NB4 (cell line): ENCODE data around the gene ABCG1.

Source experiments
- DNase-seq: peaks from one replicate; pipeline ENCODE4 v3.0.0; 2010; ENCODE audit warnings: low read depth
- H3K4me3 ChIP-seq: one replicate; pipeline ENCODE4 v1.5.1; 2011; ENCODE audit warnings: mild to moderate bottlenecking, low read depth, low read length, moderate library complexity
- MYC ChIP-seq: IDR thresholded peaks from 2 replicates; pipeline ENCODE4 v1.6.1; 2011; ENCODE audit warnings: low read depth, low read length
- POLR2A ChIP-seq: IDR thresholded peaks from 2 replicates; pipeline ENCODE4 v1.6.1; 2011; ENCODE audit warnings: mild to moderate bottlenecking; ENCODE audit not compliant: insufficient read length; ENCODE audit errors: extremely low read depth
- TF ChIP-seq, protein P1 (sequence below): IDR thresholded peaks from 2 replicates; pipeline ENCODE4 v1.6.1; 2011; ENCODE audit warnings: low read depth, low read length
- TF ChIP-seq, protein P2 (sequence below): IDR thresholded peaks from one replicate; pipeline ENCODE4 v1.5.1; 2012; ENCODE audit warnings: low read depth, low read length

ABCG1 gene

DNA sequence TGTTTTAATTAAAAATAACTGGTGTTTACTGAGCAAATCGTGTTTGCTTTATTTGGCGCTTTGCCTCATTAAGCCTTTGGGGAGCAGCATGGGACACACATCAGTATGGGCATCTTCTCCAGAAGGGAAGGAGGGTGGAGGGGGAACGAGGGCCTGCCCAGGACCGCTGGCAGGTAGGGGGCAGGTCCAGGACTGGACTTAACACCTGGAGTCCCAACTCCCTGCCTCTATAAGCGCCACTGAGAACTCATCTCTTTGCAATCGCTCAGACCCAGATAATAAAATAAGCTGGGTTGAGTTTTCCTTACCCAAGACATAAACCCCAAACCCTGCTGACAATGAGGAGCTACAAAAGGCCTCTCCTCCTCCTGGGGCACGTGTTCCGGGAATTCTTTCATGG, 15.1 kb downstream of the ABCG1 start:
- DNase-seq, result no peak
- no peak overlapping the region for H3K4me3 ChIP-seq
- TF ChIP-seq, protein P1, sequence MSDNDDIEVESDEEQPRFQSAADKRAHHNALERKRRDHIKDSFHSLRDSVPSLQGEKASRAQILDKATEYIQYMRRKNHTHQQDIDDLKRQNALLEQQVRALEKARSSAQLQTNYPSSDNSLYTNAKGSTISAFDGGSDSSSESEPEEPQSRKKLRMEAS, result no peak
- TF ChIP-seq POLR2A, result no peak
- TF ChIP-seq, protein P2, sequence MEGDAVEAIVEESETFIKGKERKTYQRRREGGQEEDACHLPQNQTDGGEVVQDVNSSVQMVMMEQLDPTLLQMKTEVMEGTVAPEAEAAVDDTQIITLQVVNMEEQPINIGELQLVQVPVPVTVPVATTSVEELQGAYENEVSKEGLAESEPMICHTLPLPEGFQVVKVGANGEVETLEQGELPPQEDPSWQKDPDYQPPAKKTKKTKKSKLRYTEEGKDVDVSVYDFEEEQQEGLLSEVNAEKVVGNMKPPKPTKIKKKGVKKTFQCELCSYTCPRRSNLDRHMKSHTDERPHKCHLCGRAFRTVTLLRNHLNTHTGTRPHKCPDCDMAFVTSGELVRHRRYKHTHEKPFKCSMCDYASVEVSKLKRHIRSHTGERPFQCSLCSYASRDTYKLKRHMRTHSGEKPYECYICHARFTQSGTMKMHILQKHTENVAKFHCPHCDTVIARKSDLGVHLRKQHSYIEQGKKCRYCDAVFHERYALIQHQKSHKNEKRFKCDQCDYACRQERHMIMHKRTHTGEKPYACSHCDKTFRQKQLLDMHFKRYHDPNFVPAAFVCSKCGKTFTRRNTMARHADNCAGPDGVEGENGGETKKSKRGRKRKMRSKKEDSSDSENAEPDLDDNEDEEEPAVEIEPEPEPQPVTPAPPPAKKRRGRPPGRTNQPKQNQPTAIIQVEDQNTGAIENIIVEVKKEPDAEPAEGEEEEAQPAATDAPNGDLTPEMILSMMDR, result no peak
- TF ChIP-seq MYC, result no peak

DNA sequence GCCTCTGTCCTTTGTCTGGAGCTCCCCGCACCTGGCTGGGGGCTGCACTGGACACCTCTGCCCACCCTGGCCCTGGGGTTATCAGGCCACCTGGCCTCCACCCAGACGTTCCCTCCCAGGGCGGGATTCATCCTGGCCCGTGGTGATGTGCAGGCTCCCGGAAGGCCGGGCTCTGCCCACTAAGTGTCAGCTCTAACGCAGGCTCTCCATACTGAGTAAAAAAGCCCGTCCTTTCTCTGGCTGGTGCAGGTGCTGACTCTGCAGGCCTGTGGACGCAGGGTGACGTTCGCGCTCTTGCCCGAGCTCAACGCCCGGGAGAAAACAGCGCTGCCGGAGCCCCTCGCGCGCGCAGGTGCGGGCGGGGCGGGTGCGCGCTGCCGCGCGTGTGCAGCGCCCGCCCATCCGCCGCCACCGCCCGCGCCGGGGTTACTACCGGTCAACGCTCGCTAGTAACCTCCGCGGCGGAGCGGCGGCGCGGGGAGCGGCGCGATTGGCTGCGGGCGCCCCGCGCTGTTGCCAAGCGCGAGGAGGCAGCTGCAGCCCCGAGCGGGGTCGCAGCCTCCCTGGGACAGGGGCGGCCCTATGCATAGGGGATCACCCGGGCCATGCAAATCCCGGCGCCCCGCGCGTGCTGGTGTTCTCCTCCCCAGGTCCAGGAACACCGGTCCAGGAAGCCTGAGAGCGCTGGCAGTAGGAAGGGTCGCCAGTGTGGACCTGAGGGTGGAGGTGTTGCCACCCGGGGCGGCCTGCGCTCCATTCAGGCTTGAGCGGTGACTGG, 15.7 kb downstream of the ABCG1 start:
- peak overlapping the region; percentile 16 for H3K4me3 ChIP-seq
- peak; percentile 57 for TF ChIP-seq POLR2A
- TF ChIP-seq, protein P2, result no peak
- DNase-seq, result peak; percentile 72

DNA sequence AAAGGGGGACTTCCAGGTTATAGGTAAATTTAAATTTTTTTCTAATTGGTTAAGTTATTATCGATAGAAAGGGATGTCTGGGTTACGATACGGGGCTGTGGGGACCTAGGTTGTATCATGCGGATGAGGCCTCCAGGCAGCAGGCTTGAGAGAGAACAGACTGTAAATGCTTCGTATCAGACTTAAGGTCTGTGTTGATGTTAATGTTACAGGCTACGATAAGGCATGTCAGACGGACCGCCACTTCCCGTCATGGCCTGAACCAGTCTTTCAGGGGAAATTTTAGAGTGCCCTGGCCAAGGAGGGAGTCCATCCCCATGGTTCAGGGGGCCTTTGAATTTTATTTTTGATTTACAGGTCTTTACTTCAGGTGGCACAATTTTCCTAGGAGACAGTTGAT, 16.7 kb downstream of the ABCG1 start:
- no peak overlapping the region for H3K4me3 ChIP-seq
- no peak for DNase-seq
- TF ChIP-seq, protein P2, result no peak
- TF ChIP-seq POLR2A (no peak), MYC (no peak)
- TF ChIP-seq, protein P1, result no peak

DNA sequence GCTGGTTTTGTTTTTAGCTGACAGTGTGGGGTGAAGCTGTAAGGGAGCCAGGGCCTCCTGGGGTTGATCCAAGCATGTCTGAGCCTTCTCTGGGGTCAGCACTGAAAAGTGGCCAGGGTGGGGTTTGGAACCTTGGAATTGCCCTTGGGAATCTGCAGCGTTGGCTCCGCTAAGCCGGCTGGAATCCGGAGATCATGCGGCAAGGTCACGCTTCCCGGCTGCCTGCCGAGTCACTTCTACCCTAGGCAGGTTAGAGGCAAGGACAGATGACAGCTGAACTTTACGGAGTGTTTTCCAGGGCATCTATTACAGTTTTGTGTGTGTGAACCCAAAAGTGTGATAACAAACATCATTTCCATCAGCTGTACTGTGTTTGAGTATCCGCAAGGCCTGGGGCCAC, 17.1 kb downstream of the ABCG1 start:
- TF ChIP-seq POLR2A (no peak), MYC (no peak)
- TF ChIP-seq, protein P2, result no peak
- TF ChIP-seq, protein P1, result no peak

DNA sequence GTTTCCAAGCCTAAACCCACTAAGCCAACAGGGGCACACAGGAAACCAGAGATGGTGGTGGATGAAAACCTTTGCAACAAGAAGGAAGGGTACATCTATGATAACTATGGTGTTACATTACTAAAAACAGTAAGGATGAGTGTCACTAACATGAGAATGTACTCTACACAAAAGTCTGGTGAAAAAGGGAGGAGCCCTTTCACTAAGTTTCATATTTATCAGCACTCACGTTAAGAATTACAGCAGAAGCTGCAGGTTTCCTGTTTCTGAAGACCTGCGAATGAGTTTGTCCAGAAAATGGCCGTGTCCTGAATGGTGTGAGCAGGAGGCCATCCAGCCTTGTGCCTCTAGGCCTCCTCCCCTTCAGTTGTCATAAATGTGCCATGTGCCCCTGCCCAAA, 17.8 kb downstream of the ABCG1 start:
- no peak overlapping the region for H3K4me3 ChIP-seq
- TF ChIP-seq, protein P1, result no peak
- TF ChIP-seq, protein P2, result no peak
- no peak for TF ChIP-seq POLR2A
- TF ChIP-seq MYC, result no peak

More for the DNA sequence above, 17.1 kb downstream of the ABCG1 start:
- H3K4me3 ChIP-seq, result no peak overlapping the region
- DNase-seq, result no peak

DNA sequence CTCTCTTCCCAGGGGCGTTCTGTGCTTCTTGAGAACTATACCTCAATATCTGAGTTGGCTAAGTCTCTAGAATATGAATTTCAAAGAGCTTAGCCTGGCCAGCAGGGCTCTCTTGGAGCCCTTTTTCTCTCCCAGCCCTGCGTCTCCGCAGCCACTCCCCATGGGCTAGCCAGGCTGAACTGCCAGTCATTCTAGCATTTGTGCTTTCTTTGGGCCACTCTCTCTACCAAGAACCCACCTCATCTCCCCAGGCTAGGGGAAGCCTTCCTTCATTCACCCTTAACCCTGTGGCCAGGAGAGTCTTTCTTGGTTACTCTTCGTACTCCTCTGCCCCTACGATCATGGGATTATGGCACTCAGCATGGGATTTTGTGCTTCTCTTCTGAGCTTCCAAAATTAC, 18.2 kb downstream of the ABCG1 start:
- no peak for DNase-seq
- TF ChIP-seq POLR2A (no peak), MYC (no peak)
- TF ChIP-seq, protein P1, result no peak
- TF ChIP-seq, protein P2, result no peak
- no peak overlapping the region for H3K4me3 ChIP-seq

More for the DNA sequence above, 17.8 kb downstream of the ABCG1 start:
- DNase-seq, result no peak
